ENCODE results near the gene SNRNP200.

- TF ChIP-seq CTCF (IDR thresholded peaks at IDR 0.05; ENCODE audit: low read depth, low read length) (no peak), EZH2phosphoT487 (IDR thresholded peaks at IDR 0.05; ENCODE audit: low read depth) (no peak)
Observed at GRCh38 chr2:96259497-96259921, 45.8 kb downstream of the SNRNP200 start.

Data from OCI-LY3 (cell line).